ENCODE results near the gene CCR6. TPM values are rescaled to one million over a fixed set of nuclear protein-coding genes. Genes with fewer than 3 reads are reported as not detected.
A peak's percentile ranks its signal among the peaks of the same experiment; 100 is the strongest.

CCR6 gene
- total RNA-seq, 6 donors from 2014 or later, result 0.34 to 1.9 (median 1.0) TPM; not detected in 3

- TF ChIP-seq POLR2AphosphoS5 (IDR thresholded peaks at IDR 0.05), result no peak
- no peak for TF ChIP-seq CTCF (IDR thresholded peaks at IDR 0.05)
- no peak for TF ChIP-seq POLR2A (IDR thresholded peaks at IDR 0.05)
- no peak for TF ChIP-seq EP300 (IDR thresholded peaks at IDR 0.05)
- no peak overlapping the region for H3K4me3 ChIP-seq
- no peaks in the 10 kb centered on the region for H3K4me1 ChIP-seq
- ATAC-seq (ENCODE audit: low FRiP score in 2 of 2) (no peak), DNase-seq (no peak)
- WGBS, 2 donors, result 66 to 67% methylated on average over 6 of the region's 6 CpGs
- no peaks in the 10 kb centered on the region for H3K36me3 ChIP-seq
- no peak overlapping the region for H3K27ac ChIP-seq
- H3K9me3 ChIP-seq, result no peaks in the 10 kb centered on the region
- no peaks in the 10 kb centered on the region for H3K27me3 ChIP-seq
Observed at GRCh38 chr6:167130008-167130677, 7.2 kb downstream of the CCR6 start.

GRCh38 chr6:167130712-167131684 is 8.1 kb downstream of the CCR6 start:
- DNase-seq (peak in 1 of 2 donors; percentile 69), ATAC-seq (ENCODE audit: low FRiP score in 2 of 2) (peak; percentile 24 to 82)
- 77 to 84% methylated on average over 32 of the region's 33 CpGs for WGBS, 2 donors
- Histone ChIP-seq H3K36me3 (no peaks in the 10 kb centered on the region), H3K9me3 (no peaks in the 10 kb centered on the region), H3K4me1 (no peaks in the 10 kb centered on the region), H3K27me3 (no peaks in the 10 kb centered on the region), H3K4me3 (no peak overlapping the region), H3K27ac (peak overlapping the region in 1 of 4 donors; percentile 7)
- no peak for TF ChIP-seq POLR2A (IDR thresholded peaks at IDR 0.05)
- TF ChIP-seq EP300 (IDR thresholded peaks at IDR 0.05), result no peak
- TF ChIP-seq CTCF (IDR thresholded peaks at IDR 0.05), result no peak
- TF ChIP-seq POLR2AphosphoS5 (IDR thresholded peaks at IDR 0.05), result no peak

- peak in 1 of 2 donors; percentile 41 for DNase-seq
- Histone ChIP-seq H3K9me3 (no peaks in the 10 kb centered on the region), H3K4me3 (no peak overlapping the region), H3K36me3 (no peaks in the 10 kb centered on the region), H3K27me3 (no peaks in the 10 kb centered on the region), H3K27ac (no peak overlapping the region), H3K4me1 (no peaks in the 10 kb centered on the region)
- WGBS, 2 donors, result 84 to 85% methylated on average over 23 of the region's 23 CpGs
- TF ChIP-seq POLR2A (IDR thresholded peaks at IDR 0.05) (no peak), CTCF (IDR thresholded peaks at IDR 0.05) (no peak), POLR2AphosphoS5 (IDR thresholded peaks at IDR 0.05) (no peak), EP300 (IDR thresholded peaks at IDR 0.05) (no peak)
- no peak for ATAC-seq (ENCODE audit: low FRiP score in 2 of 2)
Observed at GRCh38 chr6:167134448-167135328, 11.8 kb downstream of the CCR6 start.

GRCh38 chr6:167136376-167136775 is 13.5 kb downstream of the CCR6 start:
- Histone ChIP-seq H3K4me1 (no peaks in the 10 kb centered on the region), H3K27me3 (no peaks in the 10 kb centered on the region), H3K9me3 (no peaks in the 10 kb centered on the region), H3K27ac (no peak overlapping the region), H3K4me3 (no peak overlapping the region), H3K36me3 (no peaks in the 10 kb centered on the region)
- no peak for ATAC-seq (ENCODE audit: low FRiP score in 2 of 2)
- WGBS, 2 donors, result 89 to 93% methylated on average over 13 of the region's 13 CpGs
- TF ChIP-seq POLR2AphosphoS5 (IDR thresholded peaks at IDR 0.05) (no peak), CTCF (IDR thresholded peaks at IDR 0.05) (no peak), EP300 (IDR thresholded peaks at IDR 0.05) (no peak), POLR2A (IDR thresholded peaks at IDR 0.05) (no peak)
- no peak for DNase-seq

Measured in upper lobe of left lung (tissue), 6 donors.